ENCODE measurements around the gene RPS2. TPM values are rescaled to one million over a fixed set of nuclear protein-coding genes. Genes with fewer than 3 reads are reported as not detected.

RPS2 gene
- 3,439 to 5,329 TPM (median 5,152 TPM) in 5 replicates for total RNA-seq (2022; extraction: Qiagen RNA extraction)

DNA sequence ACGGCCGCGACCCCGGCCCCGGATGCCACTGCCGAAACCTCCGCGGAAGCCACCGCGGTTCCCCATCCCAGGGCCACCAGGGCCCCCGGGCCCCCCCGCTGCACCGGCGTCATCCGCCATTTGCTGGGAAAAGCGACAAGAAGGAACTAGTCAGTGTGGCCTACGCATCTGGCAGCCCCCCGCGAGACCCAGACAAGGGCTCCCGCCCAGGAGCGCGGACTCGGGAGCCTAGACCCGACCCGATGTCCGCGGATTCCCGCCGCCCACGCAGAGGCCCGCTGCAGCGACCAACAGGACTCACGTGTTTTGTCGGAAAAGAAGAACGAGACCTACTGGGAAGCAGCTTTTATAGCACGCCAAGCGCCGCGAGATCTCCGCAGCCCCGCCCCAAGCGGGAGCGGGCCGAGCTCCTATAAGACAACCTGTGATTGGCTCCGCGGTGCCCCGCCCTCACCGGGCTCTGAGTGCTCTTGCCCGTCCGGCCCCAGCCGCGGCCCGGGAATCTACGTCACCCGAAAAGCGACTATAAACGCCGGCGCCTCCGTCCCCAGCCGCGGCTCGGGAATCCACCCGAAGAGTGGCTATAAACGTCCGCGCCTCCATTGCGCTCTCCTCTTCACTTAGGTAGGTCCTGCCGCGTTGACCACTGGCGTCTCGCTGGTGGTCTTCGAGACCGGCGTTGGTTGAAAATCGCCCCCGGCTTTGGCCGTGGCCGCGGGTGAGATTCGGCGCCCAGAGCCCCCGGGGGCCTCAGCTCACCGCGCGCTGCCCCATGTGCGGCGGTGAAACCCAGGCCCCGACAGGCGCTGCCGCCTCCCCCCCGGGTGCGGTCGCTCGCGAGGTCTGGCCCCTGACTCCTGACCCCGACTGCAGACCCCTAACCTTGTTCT is at the start of gene RPS2:
TSS of gene RPS2 (minus strand) at position 321 of the 890 bp plus-strand sequence. CDS start at position 120, 201 bp downstream.

DNA sequence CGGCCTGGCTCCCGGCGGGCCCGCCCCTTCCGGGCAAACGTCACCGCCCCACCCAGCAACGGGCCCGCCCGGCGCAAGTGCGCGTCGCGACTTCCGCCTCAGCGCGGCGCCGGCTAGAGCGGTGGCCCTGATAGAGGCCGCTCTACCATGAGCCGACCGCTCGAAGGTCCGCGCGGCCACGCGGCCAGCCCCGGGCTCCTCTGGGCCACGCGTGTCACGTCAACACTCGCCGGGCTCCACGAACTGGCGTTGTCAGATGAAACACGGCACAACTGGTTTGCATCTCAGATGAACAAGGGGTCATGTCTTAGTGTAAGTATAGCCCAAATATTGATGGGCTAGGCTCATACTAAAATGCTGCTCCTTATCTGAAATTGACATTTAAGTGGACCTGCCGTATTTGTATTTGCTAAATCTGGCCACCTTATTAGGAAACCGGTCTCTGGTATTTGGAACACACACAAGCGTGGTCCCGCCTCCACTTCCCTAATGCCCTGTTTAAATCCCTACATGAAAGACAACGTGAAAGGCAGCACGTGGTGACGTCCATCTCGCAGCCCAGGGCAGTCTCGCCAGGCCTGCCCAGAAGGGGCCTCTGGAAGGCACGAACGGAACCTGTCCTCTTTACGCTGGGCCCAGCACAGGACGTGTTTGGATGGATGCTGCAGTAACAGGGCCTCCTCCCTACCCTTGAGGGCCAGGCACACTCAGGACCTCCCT is 45.3 kb upstream of the RPS2 start, which contains the start of gene ZNF598:
TSS of gene ZNF598 (minus strand) at position 31 of the 720 bp plus-strand sequence.

DNA sequence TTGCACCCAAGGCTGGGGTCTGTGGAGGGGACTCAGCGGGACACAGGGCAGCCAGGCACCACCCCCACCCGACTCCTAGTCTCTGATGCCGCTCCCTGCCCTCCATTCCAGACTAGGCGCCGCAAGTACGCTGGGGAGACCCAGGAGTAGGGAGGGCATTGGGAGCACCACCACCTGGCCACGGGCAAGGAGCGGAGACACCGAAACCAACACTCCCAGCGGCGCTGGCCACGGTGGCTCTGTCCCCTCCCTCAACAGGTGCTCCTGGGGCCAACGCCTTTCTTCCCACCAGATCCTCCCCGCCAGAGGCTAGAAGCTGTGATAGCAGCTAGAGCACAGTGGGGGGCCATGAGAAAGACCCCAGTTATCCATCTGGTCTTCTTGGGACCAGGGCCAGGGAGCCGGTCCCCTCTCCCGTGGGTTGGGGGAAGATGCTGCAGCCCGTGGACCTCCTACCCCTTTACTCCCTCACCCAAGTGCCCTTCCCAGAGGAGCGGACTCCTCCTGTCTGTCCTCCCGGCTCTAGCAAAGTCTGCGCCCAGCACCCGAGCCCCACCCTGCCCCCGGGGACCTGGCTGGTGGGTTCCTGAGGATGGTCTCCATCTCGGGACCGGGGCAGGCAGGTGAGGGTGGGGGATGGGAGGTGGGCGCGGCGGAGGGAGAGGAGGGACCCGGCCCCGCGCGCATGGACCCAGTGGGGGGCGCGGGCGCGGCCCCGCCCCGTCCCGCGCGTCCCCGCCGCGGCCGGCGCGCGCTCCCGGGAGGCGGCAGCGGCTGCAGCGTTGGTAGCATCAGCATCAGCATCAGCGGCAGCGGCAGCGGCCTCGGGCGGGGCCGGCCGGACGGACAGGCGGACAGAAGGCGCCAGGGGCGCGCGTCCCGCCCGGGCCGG is 24.8 kb upstream of the RPS2 start, which contains the start of gene SYNGR3:
TSS of gene SYNGR3 (plus strand) at position 762 of the 892 bp plus-strand sequence. CDS start 133 bp downstream, outside the sequence.

DNA sequence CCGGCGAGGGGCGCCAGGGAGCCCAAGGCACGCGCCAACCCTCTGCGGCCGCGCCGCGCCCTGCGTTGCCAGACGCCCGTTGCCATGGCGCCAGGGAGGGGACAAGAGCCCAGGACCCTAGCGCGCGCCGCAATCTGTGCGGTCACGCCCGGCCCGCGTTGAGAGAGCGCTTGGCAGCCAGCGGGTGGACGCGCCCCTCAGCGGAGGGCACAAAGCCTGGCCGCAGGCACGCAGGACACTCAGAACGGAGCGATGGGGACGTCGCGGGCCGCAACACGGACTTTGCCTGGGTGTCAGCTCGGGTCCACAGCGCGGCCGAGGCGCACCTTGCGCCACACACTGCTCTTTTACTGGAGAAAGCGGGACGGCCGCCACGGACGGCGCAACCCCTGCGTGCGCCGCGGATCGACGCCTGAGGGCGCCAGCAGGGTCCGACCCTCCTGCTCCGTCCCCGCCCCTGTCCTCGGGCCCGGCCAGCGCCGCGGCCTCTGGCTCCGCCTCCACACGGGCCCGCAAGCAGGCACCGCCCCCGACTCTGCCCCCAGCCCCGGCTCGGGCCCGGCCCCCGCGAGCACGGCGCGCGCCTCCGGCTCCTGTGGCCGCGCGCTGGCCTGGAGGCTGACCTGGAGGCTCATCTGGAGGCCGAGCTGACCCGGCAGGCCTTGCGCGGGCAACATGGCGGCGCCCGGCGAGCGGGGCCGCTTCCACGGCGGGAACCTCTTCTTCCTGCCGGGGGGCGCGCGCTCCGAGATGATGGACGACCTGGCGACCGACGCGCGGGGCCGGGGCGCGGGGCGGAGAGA is 19.1 kb upstream of the RPS2 start, which contains the start of gene GFER:
TSS of gene GFER (plus strand) at position 650 of the 803 bp plus-strand sequence. CDS start at position 676, 26 bp downstream.

DNA sequence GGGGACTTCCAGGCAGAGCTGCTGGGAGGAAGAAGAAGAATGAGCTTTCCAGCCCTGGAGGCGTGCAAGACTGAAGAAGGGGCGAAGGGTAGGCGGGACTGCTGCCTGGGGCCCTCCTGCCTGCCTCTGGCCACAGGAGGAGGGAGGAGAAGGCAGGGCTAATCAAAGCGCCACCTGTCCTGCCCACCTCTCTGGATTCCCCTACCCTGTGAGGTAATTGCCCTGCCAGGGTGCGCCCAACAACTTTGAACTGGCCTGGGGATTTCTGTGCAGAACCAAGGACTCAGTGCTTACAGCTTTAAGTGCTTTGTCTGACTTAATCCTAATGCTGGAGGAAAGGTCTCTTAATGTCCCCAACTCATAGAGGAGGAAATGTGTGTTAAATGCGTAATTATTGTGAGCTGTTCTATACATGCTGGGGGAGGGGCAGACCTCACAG is 16.8 kb upstream of the RPS2 start, which contains the start of gene NOXO1:
TSS of gene NOXO1 (minus strand) at position 72 of the 439 bp plus-strand sequence. CDS start 290 bp downstream, outside the sequence.

DNA sequence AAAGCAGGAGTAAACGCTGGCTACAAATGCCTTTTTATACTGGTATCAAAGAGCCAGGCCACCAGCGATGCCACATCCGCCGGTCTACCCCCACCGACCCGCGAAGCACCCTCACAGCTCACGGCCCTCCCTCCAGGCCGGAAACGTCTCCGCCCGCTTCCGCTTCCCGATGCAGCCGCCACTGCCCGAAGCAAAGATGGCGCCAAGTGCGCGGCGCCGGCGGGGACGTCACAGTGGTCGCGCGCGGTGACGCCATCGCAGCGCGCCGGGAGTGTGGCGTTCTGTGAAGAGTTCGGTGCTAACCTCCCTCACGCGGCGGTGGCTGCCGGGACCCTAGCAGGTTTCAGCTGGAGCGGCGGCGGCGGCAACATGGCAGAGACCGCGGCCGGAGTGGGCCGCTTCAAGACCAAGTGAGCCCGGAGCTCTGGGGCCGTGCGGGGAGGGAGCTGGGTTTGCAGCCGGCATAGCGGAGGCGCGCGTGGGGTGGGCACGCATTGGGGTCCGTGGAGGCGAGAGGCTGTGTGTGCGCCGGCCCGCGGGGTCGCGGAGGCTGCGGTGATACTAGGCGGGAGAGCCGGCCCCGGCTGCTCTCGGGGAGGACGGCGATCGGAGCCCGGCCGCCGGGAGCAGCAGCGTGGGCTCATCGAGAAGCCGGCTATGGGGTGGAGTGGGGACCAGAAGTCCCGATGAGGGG is 7.3 kb upstream of the RPS2 start, which contains the start of gene TBL3:
TSS of gene TBL3 (plus strand) at position 258 of the 694 bp plus-strand sequence. CDS start at position 370, 112 bp downstream.

DNA sequence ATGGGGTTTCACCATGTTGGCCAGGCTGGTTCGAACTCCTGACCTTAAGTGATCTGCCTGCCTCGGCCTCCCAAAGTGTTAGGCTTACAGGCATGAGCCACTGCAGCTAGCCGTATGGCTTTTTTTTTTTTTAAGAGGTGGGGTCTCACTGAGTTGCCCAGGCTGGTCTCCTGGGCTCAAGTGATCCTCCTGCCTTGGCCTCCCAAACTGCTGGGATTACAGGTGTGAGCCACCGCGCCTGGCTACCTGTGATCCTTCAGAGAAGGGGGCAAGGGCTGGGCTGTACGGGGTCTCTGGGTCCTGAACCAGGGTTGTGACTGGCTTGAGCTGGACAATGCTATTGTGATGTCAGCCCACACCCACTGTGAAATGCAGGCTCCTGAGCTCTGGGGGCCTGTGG is 1.8 kb upstream of the RPS2 start, which contains the start of gene RNF151:
TSS of gene RNF151 (plus strand) at position 397 of the 400 bp plus-strand sequence. CDS start 26 bp downstream, outside the sequence.

DNA sequence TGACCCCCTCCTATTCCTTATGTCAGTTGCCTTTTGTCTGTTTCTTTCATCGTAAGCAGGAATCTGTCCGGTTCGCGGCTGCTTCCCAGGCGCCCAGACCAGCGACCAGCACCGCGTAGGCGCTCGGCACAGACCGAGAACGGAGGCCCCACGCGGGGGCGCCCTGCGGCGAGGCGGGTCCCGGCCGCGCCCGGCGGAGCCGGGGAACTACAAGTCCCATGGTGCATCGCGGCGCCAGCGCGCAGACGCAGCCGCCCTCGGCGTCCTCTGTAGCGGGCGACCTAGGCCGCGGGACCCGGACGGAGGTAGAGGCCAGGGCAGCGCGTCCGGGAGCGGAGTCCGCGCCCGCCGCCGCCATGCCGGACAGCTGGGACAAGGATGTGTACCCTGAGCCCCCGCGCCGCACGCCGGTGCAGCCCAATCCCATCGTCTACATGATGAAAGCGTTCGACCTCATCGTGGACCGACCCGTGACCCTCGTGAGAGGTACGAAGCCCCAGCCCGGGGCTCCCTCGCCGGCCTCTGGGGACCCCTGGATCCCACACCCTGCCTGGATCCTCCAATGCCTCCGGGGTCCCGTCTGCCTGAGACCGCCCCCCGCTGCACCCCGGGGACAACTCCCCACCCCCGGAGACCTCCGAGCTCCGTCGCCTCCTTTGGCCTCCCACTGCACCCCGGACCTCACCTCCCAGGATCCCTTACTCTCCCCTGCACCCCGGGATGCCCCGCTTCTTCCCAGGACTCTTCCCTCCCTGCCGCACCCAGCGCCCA is 5.2 kb downstream of the RPS2 start, which contains the start of gene NDUFB10:
TSS of gene NDUFB10 (plus strand) at position 270 of the 771 bp plus-strand sequence. CDS start at position 357, 87 bp downstream.

DNA sequence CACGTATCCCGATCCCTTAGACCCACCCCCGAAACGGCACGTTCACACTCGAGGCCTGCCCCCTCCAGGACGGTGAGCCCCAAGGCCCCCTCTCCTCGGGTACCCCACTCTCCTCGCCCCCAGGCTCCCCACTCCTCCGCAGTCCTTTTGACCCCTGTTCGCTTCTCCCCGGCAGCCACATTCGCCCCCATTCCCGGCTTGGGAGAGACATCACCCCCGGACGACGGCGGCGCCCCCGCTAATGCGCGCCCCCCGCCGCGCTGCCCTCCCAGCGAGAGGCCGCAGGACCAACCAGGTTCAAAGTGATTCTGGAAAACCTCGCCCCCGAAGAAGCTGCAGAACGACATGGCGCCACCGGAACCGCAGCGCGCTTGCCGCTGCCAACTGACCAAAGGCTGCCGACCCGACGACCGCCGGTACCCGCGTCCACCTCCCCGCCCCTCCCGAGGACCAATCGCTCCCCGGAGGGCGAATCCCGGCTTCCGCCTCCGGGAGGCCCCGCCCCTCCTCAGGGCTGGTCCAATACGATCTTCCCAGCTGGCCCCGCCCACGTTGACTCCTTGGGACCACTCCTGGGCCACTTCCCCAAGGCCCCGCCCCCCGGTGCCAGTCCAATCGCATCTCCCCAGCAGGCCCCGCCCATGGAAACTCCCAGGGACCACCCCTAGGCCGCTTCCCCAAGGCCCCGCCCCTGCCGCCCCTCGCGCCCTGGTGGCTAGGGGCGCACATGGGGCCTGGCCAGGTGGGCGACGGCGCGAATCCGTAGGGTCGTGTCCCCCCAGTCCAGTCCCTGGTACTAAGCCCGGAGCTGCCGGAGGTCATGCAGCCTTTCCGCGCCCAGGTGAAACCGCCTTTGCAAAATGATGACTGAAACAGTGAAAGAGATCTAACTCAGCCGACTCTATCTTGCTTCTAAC is 21.6 kb downstream of the RPS2 start, which contains the start of gene MSRB1:
TSS of gene MSRB1 (minus strand) at position 390 of the 917 bp plus-strand sequence. CDS start at position 347, 43 bp downstream.

DNA sequence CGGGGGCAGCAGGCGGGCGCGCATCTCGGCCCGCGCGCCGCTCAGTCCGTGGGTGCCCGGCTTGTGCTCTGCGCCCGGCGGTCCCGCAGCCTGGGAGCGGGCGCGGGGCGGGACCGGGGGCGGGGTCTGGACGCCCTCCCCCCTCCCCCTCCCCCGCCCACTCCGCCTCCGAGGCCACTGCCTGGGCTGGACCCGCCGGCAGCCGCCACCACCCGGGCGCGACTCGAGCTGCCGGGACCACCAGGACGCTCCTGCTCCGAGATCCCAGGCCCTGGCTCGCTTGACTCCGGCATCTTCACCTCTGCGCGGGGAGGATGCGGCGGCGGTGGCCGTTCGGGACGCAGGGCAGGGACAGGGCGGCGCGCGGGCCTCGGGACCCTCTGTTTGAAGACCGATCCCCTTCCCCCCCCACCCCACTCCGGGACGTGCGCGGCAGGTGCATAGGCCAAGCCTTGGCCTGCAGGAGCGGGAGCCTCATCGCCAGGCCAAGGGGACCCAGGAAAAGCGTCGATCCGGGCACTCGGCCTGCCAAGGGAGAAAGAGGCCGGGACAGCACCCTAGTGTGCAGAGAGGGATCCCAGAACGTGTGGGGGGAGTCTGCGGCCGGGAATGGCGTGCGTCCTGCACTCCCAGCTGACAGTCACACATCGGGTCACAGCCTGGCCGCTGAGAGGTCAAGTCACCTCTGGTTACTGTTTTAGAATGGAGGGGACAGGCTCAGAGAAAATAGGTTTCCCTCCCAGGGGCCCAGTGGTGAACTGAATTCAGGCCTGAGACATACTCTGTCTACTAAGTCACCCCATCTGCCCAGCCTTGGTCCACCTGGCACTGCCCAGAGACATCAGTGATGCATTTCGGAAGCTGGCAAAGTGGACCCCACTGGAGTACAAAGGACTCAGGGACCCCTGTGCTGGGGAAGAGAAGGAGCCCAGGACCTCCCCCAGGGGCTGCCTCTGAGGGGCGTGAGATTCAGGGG is 46.0 kb downstream of the RPS2 start, which contains the start of gene HS3ST6:
TSS of gene HS3ST6 (minus strand) at position 65 of the 976 bp plus-strand sequence. CDS start 92 bp downstream, outside the sequence.

Other genes with a start within 250 kb of the RPS2 start
- gene NME3, start 193.3 kb downstream of the RPS2 start, total RNA-seq (2022; extraction: Qiagen RNA extraction), result 26.6 to 61.2 TPM (median 60.2 TPM) in 5 replicates
- gene EME2, start 192.0 kb downstream of the RPS2 start, total RNA-seq (2022; extraction: Qiagen RNA extraction), result 7.3 to 10.3 TPM (median 10.0 TPM) in 5 replicates
- gene MRPS34, start 191.7 kb downstream of the RPS2 start, total RNA-seq (2022; extraction: Qiagen RNA extraction), result 152 to 264 TPM (median 244 TPM) in 5 replicates
- gene SPSB3, start 182.3 kb downstream of the RPS2 start, total RNA-seq (2022; extraction: Qiagen RNA extraction), result 17.7 to 28.2 TPM (median 24.7 TPM) in 5 replicates
- 57.8 to 83.0 TPM (median 82.4 TPM) in 5 replicates for gene NUBP2, start 181.9 kb downstream of the RPS2 start, total RNA-seq (2022; extraction: Qiagen RNA extraction)
- gene IGFALS, start 171.1 kb downstream of the RPS2 start, total RNA-seq (2022; extraction: Qiagen RNA extraction), result 0.06 to 0.21 TPM (median 0.10 TPM) in 4 of 5 replicates, not detected in the other
- 60.7 to 69.0 TPM (median 64.0 TPM) in 5 replicates for gene HAGH, start 138.0 kb downstream of the RPS2 start, total RNA-seq (2022; extraction: Qiagen RNA extraction)
- 45.5 to 52.7 TPM (median 47.8 TPM) in 5 replicates for gene FAHD1, start 137.6 kb downstream of the RPS2 start, total RNA-seq (2022; extraction: Qiagen RNA extraction)
- 1.1 to 1.6 TPM (median 1.3 TPM) in 5 replicates for gene MEIOB, start 92.7 kb downstream of the RPS2 start, total RNA-seq (2022; extraction: Qiagen RNA extraction)
- gene HS3ST6, start 46.4 kb downstream of the RPS2 start, total RNA-seq (2022; extraction: Qiagen RNA extraction), result 0.83 to 2.1 TPM (median 1.8 TPM) in 5 replicates
- gene MSRB1, start 21.6 kb downstream of the RPS2 start, total RNA-seq (2022; extraction: Qiagen RNA extraction), result 33.7 to 43.6 TPM (median 40.0 TPM) in 5 replicates
- 0.10 TPM in 1 of 5 replicates, not detected in the others for gene RPL3L, start 10.1 kb downstream of the RPS2 start, total RNA-seq (2022; extraction: Qiagen RNA extraction)
- gene NDUFB10, start 5.3 kb downstream of the RPS2 start, total RNA-seq (2022; extraction: Qiagen RNA extraction), result 245 to 283 TPM (median 249 TPM) in 5 replicates
- gene RNF151, start 2.0 kb upstream of the RPS2 start, total RNA-seq (2022; extraction: Qiagen RNA extraction), result 0.14 TPM in 1 of 5 replicates, not detected in the others
- 32.4 to 40.8 TPM (median 37.5 TPM) in 5 replicates for gene TBL3, start 7.2 kb upstream of the RPS2 start, total RNA-seq (2022; extraction: Qiagen RNA extraction)
- gene NOXO1, start 16.6 kb upstream of the RPS2 start, total RNA-seq (2022; extraction: Qiagen RNA extraction), result 0.17 to 0.29 TPM (median 0.20 TPM) in 5 replicates
- gene GFER, start 19.4 kb upstream of the RPS2 start, total RNA-seq (2022; extraction: Qiagen RNA extraction), result 25.6 to 46.4 TPM (median 39.9 TPM) in 5 replicates
- 5.7 to 8.9 TPM (median 7.9 TPM) in 5 replicates for gene SYNGR3, start 25.1 kb upstream of the RPS2 start, total RNA-seq (2022; extraction: Qiagen RNA extraction)
- gene ZNF598, start 45.0 kb upstream of the RPS2 start, total RNA-seq (2022; extraction: Qiagen RNA extraction), result 53.2 to 59.8 TPM (median 55.6 TPM) in 5 replicates
- gene NPW, start 55.0 kb upstream of the RPS2 start, total RNA-seq (2022; extraction: Qiagen RNA extraction), result 0.40 to 1.3 TPM (median 0.85 TPM) in 5 replicates
- gene NHERF2, start 62.1 kb upstream of the RPS2 start, total RNA-seq (2022; extraction: Qiagen RNA extraction), result 49.8 to 63.3 TPM (median 62.7 TPM) in 5 replicates
- 37.0 to 48.3 TPM (median 45.0 TPM) in 5 replicates for gene NTHL1, start 83.0 kb upstream of the RPS2 start, total RNA-seq (2022; extraction: Qiagen RNA extraction)
- 33.2 to 41.6 TPM (median 39.4 TPM) in 5 replicates for gene TSC2, start 83.2 kb upstream of the RPS2 start, total RNA-seq (2022; extraction: Qiagen RNA extraction)
- 42.8 to 51.1 TPM (median 46.6 TPM) in 5 replicates for gene PKD1, start 171.1 kb upstream of the RPS2 start, total RNA-seq (2022; extraction: Qiagen RNA extraction)
- 2.5 to 4.5 TPM (median 3.5 TPM) in 5 replicates for gene RAB26, start 183.8 kb upstream of the RPS2 start, total RNA-seq (2022; extraction: Qiagen RNA extraction)
- 43.6 to 52.2 TPM (median 48.9 TPM) in 5 replicates for gene TRAF7, start 191.0 kb upstream of the RPS2 start, total RNA-seq (2022; extraction: Qiagen RNA extraction)
- 0.36 to 1.3 TPM (median 0.64 TPM) in 5 replicates for gene CASKIN1, start 231.8 kb upstream of the RPS2 start, total RNA-seq (2022; extraction: Qiagen RNA extraction)
- gene MLST8, start 240.6 kb upstream of the RPS2 start, total RNA-seq (2022; extraction: Qiagen RNA extraction), result 40.9 to 53.8 TPM (median 47.3 TPM) in 5 replicates
- 3.7 to 4.9 TPM (median 4.6 TPM) in 5 replicates for gene BRICD5, start 246.0 kb upstream of the RPS2 start, total RNA-seq (2022; extraction: Qiagen RNA extraction)